Parathyroid adenoma (tissue), 2 donors: Measurements from ENCODE around the gene GALR3.

Experiments
- H2AFZ ChIP-seq: fragments of 300-600 bp; sonication (generic); one replicate; pipeline ENCODE4 v1.7.0; 2017; ENCODE audit warnings: antibody characterized with exemption, mild to moderate bottlenecking
- H3K27ac ChIP-seq: fragments of 300-600 bp; sonication (generic); one replicate; pipeline ENCODE4 v1.7.0; 2017
- H3K27me3 ChIP-seq: fragments of 300-600 bp; sonication (generic); one replicate; pipeline ENCODE4 v1.7.0; 2017; ENCODE audit warnings: low read length; ENCODE audit not compliant: control insufficient read depth, insufficient read depth
- H3K36me3 ChIP-seq: fragments of 300-600 bp; sonication (generic); one replicate; pipeline ENCODE4 v1.7.0; 2017; ENCODE audit warnings: low read length; ENCODE audit not compliant: control insufficient read depth, insufficient read depth
- H3K4me1 ChIP-seq: fragments of 300-600 bp; sonication (generic); one replicate; pipeline ENCODE4 v1.7.0; 2017; ENCODE audit warnings: control low read depth
- H3K4me2 ChIP-seq: fragments of 300-600 bp; sonication (generic); one replicate; pipeline ENCODE4 v1.7.0; 2017; ENCODE audit warnings: low read length
- H3K4me3 ChIP-seq: fragments of 300-600 bp; sonication (generic); one replicate; pipeline ENCODE4 v1.7.0; 2017; ENCODE audit warnings: low read depth, low read length
- H3K79me2 ChIP-seq: fragments of 300-600 bp; sonication (generic); one replicate; pipeline ENCODE4 v1.7.0; 2017; ENCODE audit warnings: control low read depth
- H3K9ac ChIP-seq: fragments of 300-600 bp; sonication (generic); one replicate; pipeline ENCODE4 v1.7.0; 2017; ENCODE audit warnings: mild to moderate bottlenecking
- H3K9me3 ChIP-seq: fragments of 300-600 bp; sonication (generic); one replicate; pipeline ENCODE4 v1.7.0; 2017; ENCODE audit warnings: low read length; ENCODE audit not compliant: control insufficient read depth
- TF ChIP-seq, protein P1 (sequence below): fragments of 300-600 bp; sonication (generic); IDR thresholded peaks from one replicate; pipeline ENCODE4 v1.7.0; 2017; ENCODE audit warnings: antibody characterized with exemption, mild to moderate bottlenecking
- donor health status: primary hyperparathyroidism.

GALR3 gene

DNA sequence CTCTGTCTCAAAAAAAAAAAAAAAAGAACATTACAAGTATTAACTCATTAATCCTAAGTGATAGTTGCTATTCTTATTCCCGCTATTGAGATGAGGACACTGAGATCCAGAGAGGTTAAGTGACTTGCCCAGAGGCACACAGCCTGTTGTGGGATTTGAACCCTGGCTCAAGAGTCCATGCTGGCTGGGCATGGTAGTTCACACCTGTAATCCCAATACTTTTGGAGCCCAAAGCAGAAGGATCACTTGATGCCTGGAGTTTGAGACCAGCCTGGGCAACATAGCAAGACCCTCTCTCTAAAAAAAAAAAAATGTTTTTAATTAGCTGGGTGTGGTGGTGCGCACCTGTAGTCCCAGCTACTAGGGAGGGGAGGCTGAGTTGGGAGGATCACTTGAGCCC is 11.3 kb upstream of the GALR3 start:
- H3K27me3 ChIP-seq = no peaks in the 10 kb centered on the region
- H3K9ac ChIP-seq = no peak overlapping the region
- no peaks in the 10 kb centered on the region for H3K9me3 ChIP-seq
- H3K79me2 ChIP-seq = no peaks in the 10 kb centered on the region
- no peaks in the 10 kb centered on the region for H3K36me3 ChIP-seq
- H3K4me3 ChIP-seq = no peak overlapping the region
- no peak overlapping the region for H2AFZ ChIP-seq
- H3K4me2 ChIP-seq = no peak overlapping the region
- H3K4me1 ChIP-seq = no peaks in the 10 kb centered on the region
- no peak overlapping the region for H3K27ac ChIP-seq
- TF ChIP-seq, protein P1, sequence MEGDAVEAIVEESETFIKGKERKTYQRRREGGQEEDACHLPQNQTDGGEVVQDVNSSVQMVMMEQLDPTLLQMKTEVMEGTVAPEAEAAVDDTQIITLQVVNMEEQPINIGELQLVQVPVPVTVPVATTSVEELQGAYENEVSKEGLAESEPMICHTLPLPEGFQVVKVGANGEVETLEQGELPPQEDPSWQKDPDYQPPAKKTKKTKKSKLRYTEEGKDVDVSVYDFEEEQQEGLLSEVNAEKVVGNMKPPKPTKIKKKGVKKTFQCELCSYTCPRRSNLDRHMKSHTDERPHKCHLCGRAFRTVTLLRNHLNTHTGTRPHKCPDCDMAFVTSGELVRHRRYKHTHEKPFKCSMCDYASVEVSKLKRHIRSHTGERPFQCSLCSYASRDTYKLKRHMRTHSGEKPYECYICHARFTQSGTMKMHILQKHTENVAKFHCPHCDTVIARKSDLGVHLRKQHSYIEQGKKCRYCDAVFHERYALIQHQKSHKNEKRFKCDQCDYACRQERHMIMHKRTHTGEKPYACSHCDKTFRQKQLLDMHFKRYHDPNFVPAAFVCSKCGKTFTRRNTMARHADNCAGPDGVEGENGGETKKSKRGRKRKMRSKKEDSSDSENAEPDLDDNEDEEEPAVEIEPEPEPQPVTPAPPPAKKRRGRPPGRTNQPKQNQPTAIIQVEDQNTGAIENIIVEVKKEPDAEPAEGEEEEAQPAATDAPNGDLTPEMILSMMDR = no peak

DNA sequence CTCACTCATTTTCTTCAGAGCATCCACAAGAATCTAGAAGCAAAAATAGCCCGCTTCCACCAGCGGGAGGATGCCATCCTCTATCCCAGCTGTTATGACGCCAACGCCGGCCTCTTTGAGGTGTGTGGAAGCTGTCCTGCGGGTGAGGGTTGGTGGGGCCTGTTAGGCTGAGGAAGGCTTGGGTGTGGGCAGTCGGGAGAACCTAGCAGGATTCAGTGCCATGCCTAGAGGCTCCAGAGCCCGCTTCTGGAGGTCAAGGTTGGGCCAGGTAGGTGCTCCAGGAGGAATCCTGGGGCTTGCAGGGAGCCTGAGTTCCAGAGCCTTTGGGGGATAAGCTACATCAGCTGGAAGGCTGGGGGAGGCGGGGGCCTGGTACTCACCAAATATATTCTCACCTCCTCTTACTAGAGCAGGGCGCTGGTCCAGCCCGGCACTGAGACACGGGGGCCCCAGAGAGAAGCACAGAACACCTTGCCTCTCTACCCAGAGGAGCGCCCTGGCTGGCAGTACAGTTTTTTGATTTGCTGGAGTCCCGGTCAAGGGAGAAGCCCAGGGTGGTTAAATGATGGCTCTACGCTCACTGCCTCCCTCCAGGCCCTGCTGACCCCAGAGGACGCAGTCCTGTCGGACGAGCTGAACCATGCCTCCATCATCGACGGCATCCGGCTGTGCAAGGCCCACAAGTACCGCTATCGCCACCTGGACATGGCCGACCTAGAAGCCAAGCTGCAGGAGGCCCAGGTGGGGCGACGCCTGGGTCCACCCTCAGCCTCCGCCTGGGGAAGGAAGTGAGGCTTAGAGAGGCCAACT is 10.1 kb upstream of the GALR3 start:
- TF ChIP-seq, protein P1 = no peak
- no peak overlapping the region for H3K27ac ChIP-seq
- H2AFZ ChIP-seq = no peak overlapping the region
- no peak overlapping the region for H3K4me3 ChIP-seq
- H3K4me2 ChIP-seq = no peak overlapping the region
- no peak overlapping the region for H3K9ac ChIP-seq
- H3K36me3 ChIP-seq = no peaks in the 10 kb centered on the region
- H3K9me3 ChIP-seq = no peaks in the 10 kb centered on the region
- H3K4me1 ChIP-seq = no peaks in the 10 kb centered on the region
- no peaks in the 10 kb centered on the region for H3K79me2 ChIP-seq
- no peaks in the 10 kb centered on the region for H3K27me3 ChIP-seq

DNA sequence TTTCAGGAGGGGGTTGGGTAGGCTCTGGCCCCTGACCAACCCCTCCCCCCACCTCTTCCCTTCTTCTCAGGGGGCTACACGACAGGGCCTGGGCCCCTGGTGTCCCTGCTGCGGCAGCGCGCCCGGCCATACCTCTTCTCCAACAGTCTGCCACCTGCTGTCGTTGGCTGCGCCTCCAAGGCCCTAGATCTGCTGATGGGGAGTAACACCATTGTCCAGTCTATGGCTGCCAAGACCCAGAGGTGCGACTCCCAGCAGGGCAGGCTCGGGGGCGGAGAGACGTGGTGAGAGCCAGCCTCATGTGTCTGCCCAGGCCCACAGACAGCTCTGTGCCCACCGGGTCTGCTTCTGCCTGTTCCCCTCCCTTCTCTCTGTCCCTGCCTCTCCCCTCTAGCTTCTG is 7.6 kb upstream of the GALR3 start:
- no peak overlapping the region for H3K27ac ChIP-seq
- no peaks in the 10 kb centered on the region for H3K9me3 ChIP-seq
- H2AFZ ChIP-seq = no peak overlapping the region
- TF ChIP-seq, protein P1 = no peak
- no peak overlapping the region for H3K4me3 ChIP-seq
- no peaks in the 10 kb centered on the region for H3K36me3 ChIP-seq
- H3K79me2 ChIP-seq = no peaks in the 10 kb centered on the region
- no peak overlapping the region for H3K9ac ChIP-seq
- no peaks in the 10 kb centered on the region for H3K4me1 ChIP-seq
- H3K4me2 ChIP-seq = no peak overlapping the region
- H3K27me3 ChIP-seq = no peaks in the 10 kb centered on the region

DNA sequence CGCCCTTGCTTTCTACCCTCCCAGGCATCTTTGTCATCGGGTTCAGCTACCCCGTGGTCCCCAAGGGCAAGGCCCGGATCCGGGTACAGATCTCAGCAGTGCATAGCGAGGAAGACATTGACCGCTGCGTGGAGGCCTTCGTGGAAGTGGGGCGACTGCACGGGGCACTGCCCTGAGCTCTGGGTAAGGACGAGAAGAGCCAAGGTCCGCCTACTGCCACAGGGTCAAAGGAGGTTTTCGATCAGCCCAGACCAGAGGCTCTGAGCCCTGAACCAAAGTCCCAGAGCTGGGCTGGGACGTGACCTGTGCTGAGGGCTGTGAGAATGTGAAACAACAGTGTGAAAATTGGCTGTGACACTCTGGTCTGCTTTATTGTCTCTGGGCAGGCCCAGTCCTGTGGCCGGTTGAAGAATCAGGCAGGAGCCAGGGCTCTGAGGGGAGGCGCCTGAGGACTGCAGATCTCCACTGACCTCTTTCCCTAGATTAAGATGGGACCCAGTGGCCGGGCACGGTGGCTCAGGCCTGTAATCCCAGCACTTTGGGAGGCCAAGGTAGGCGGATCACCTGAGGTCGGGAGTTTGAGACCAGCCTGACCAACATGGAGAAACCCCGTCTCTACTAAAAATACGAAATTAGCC is 6.5 kb upstream of the GALR3 start:
- H3K27ac ChIP-seq = no peak overlapping the region
- H3K9ac ChIP-seq = no peak overlapping the region
- H3K4me3 ChIP-seq = no peak overlapping the region
- no peak overlapping the region for H2AFZ ChIP-seq
- H3K9me3 ChIP-seq = no peaks in the 10 kb centered on the region
- H3K4me2 ChIP-seq = no peak overlapping the region
- no peaks in the 10 kb centered on the region for H3K79me2 ChIP-seq
- H3K4me1 ChIP-seq = no peaks in the 10 kb centered on the region
- no peaks in the 10 kb centered on the region for H3K36me3 ChIP-seq
- TF ChIP-seq, protein P1 = no peak
- H3K27me3 ChIP-seq = no peaks in the 10 kb centered on the region
